ENCODE measurements around the gene CARS2. TPM values are rescaled to one million over a fixed set of nuclear protein-coding genes. Genes with fewer than 3 reads are reported as not detected.
A peak's percentile ranks its signal among the peaks of the same experiment; 100 is the strongest.

CARS2 gene
- total and polyA plus RNA-seq, 2 donors from 2014 or later, result 57.1 to 57.9 TPM

DNA sequence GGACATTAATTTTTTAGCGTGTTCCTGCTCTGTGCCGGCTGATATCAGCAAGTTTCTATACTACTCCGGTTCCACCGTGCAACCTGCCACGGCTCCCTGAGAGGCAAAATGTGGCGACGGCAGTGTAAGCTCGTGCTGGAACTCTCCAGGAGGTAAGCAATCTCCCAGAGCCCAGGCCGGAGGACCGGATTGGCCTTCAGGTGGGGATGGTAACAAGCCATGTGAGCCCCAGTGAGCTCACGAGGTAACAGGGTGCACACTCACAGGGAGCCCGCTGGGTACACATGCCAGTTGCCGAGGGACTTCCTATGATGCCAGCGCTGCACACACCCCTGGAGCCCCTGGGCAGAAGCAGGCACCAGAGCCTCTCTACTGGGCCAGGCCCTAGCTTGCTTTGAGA, 52.1 kb downstream of the CARS2 start:
- peak in 2 of 5 donors; percentile 20 to 65 for DNase-seq
- H3K36me3 ChIP-seq (ENCODE audit: control insufficient read depth in 2 of 3, insufficient read depth in 3 of 3, low read length in 3 of 3), result peaks cover 0 to 10% (median 0%) of the 10 kb centered on the region in 3 donors

DNA sequence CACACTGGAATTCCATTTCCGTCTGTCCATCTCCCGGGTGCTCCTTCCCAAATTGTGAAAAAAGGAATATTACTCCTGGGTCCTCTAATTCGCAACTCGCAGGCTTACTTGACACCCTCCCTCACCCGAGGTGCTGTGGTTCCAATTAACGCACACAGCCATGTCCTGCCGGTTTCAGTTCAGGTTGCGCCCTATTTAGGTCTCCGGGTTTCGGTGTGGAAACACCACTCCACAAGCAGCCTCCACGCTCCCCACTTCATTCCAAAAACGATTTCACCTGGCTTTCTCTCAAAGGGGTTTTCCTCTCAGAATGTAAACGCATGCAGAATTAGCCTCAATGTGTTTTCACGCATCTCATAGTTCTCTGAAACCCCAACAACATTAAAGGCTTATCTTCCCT, 52.6 kb downstream of the CARS2 start:
- no peak overlapping the region for H3K4me3 ChIP-seq (ENCODE audit: low read length in 3 of 3)
- FAIRE-seq, result no peak
- H3K4me1 ChIP-seq (ENCODE audit: control insufficient read depth in 2 of 3, insufficient read depth in 2 of 3, low read depth in 1 of 3, low read length in 3 of 3), result no peaks in the 10 kb centered on the region
- peaks cover 0 to 4% (median 0%) of the 10 kb centered on the region in 3 donors for H3K9me3 ChIP-seq (ENCODE audit: control insufficient read depth in 2 of 3, insufficient read depth in 1 of 3, low read length in 3 of 3)
- no peak overlapping the region for H3K9ac ChIP-seq (ENCODE audit: low read length in 3 of 3)
- DNase-seq, result peak in 1 of 5 donors; percentile 28
- intact Hi-C loops (cut with DNase I), result no loop called here
- H3K36me3 ChIP-seq (ENCODE audit: control insufficient read depth in 2 of 3, insufficient read depth in 3 of 3, low read length in 3 of 3), result peaks cover 0 to 10% (median 0%) of the 10 kb centered on the region in 3 donors
- no peak overlapping the region for H3K27ac ChIP-seq (ENCODE audit: low read depth in 2 of 2, low read length in 2 of 2)
- no peaks in the 10 kb centered on the region for H3K27me3 ChIP-seq (ENCODE audit: control insufficient read depth, insufficient read depth, low read length)
- TF ChIP-seq, protein P1, sequence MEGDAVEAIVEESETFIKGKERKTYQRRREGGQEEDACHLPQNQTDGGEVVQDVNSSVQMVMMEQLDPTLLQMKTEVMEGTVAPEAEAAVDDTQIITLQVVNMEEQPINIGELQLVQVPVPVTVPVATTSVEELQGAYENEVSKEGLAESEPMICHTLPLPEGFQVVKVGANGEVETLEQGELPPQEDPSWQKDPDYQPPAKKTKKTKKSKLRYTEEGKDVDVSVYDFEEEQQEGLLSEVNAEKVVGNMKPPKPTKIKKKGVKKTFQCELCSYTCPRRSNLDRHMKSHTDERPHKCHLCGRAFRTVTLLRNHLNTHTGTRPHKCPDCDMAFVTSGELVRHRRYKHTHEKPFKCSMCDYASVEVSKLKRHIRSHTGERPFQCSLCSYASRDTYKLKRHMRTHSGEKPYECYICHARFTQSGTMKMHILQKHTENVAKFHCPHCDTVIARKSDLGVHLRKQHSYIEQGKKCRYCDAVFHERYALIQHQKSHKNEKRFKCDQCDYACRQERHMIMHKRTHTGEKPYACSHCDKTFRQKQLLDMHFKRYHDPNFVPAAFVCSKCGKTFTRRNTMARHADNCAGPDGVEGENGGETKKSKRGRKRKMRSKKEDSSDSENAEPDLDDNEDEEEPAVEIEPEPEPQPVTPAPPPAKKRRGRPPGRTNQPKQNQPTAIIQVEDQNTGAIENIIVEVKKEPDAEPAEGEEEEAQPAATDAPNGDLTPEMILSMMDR (IDR thresholded peaks at IDR 0.05; ENCODE audit: borderline replicate concordance, extremely low read depth, insufficient read depth), result no peak

More for the DNA sequence above, 52.1 kb downstream of the CARS2 start:
- TF ChIP-seq, protein P1 (IDR thresholded peaks at IDR 0.05; ENCODE audit: borderline replicate concordance, extremely low read depth, insufficient read depth), result no peak
- Histone ChIP-seq H3K9me3 (ENCODE audit: control insufficient read depth in 2 of 3, insufficient read depth in 1 of 3, low read length in 3 of 3) (peaks cover 0 to 4% (median 0%) of the 10 kb centered on the region in 3 donors), H3K27ac (ENCODE audit: low read depth in 2 of 2, low read length in 2 of 2) (no peak overlapping the region), H3K4me3 (ENCODE audit: low read length in 3 of 3) (no peak overlapping the region), H3K9ac (ENCODE audit: low read length in 3 of 3) (no peak overlapping the region), H3K27me3 (ENCODE audit: control insufficient read depth, insufficient read depth, low read length) (no peaks in the 10 kb centered on the region), H3K4me1 (ENCODE audit: control insufficient read depth in 2 of 3, insufficient read depth in 2 of 3, low read depth in 1 of 3, low read length in 3 of 3) (no peaks in the 10 kb centered on the region)
- intact Hi-C loops (cut with DNase I), result no loop called here
- FAIRE-seq, result no peak

DNA sequence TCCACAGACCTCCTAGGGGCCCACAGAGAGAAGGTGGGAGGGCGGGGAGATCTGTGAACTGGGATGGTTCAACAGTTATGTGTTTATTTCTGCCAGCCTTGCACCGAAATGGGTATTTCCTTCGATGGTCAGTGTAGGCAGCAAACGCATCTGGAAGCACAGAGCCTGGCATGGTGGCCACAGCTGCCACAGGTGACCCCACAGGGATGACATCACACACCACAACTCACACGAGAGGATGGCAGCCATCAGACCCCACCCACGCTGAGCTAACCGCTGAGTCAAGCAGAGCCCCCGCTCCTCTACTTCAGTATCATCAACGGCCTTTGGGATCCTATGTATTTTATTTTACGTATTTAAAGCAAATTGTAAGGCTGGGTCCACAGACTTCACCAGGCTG, 53.2 kb downstream of the CARS2 start:
- Histone ChIP-seq H3K4me1 (ENCODE audit: control insufficient read depth in 2 of 3, insufficient read depth in 2 of 3, low read depth in 1 of 3, low read length in 3 of 3) (no peaks in the 10 kb centered on the region), H3K27ac (ENCODE audit: low read depth in 2 of 2, low read length in 2 of 2) (no peak overlapping the region), H3K4me3 (ENCODE audit: low read length in 3 of 3) (no peak overlapping the region), H3K27me3 (ENCODE audit: control insufficient read depth, insufficient read depth, low read length) (no peaks in the 10 kb centered on the region), H3K9me3 (ENCODE audit: control insufficient read depth in 2 of 3, insufficient read depth in 1 of 3, low read length in 3 of 3) (no peaks in the 10 kb centered on the region), H3K36me3 (ENCODE audit: control insufficient read depth in 2 of 3, insufficient read depth in 3 of 3, low read length in 3 of 3) (peaks cover 0 to 10% (median 0%) of the 10 kb centered on the region in 3 donors), H3K9ac (ENCODE audit: low read length in 3 of 3) (no peak overlapping the region)
- FAIRE-seq (no peak), DNase-seq (peak in 1 of 5 donors; percentile 24)
- TF ChIP-seq, protein P1 (IDR thresholded peaks at IDR 0.05; ENCODE audit: borderline replicate concordance, extremely low read depth, insufficient read depth), result no peak
- intact Hi-C loops (cut with DNase I), result no loop called here

DNA sequence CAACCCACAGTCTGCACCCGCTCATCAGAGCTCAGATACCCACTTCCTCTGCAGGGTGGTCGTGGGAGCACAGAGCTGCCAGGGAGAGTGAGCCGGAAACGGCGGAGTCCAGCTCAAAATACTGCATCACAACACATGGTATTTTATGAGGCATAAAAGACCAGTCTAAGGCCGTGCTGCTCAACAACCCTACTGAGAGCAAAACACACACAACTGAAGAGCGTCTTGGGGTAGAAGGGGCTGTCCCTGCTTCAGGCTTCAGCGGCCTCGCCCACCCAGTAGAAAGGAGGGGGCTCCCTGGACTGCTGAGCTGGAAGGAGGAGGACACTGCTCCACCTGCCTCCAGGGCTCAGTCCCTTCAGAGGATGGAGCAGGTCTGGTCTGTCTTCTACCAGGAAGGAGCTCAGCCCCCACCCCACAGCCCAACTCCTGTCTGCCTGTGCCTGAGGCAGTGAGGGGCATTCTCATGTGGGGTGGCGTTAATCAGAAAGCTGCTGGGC, 53.6 kb downstream of the CARS2 start:
- H3K9ac ChIP-seq (ENCODE audit: low read length in 3 of 3), result no peak overlapping the region
- H3K4me3 ChIP-seq (ENCODE audit: low read length in 3 of 3), result no peak overlapping the region
- H3K27ac ChIP-seq (ENCODE audit: low read depth in 2 of 2, low read length in 2 of 2), result no peak overlapping the region
- DNase-seq (peak; percentile 33 to 71 (median 58)), FAIRE-seq (no peak)
- TF ChIP-seq, protein P1 (IDR thresholded peaks at IDR 0.05; ENCODE audit: borderline replicate concordance, extremely low read depth, insufficient read depth), result no peak
- intact Hi-C loops (cut with DNase I), result no loop called here
- no peaks in the 10 kb centered on the region for H3K4me1 ChIP-seq (ENCODE audit: control insufficient read depth in 2 of 3, insufficient read depth in 2 of 3, low read depth in 1 of 3, low read length in 3 of 3)
- H3K9me3 ChIP-seq (ENCODE audit: control insufficient read depth in 2 of 3, insufficient read depth in 1 of 3, low read length in 3 of 3), result no peaks in the 10 kb centered on the region
- peaks cover 0 to 10% (median 0%) of the 10 kb centered on the region in 3 donors for H3K36me3 ChIP-seq (ENCODE audit: control insufficient read depth in 2 of 3, insufficient read depth in 3 of 3, low read length in 3 of 3)
- H3K27me3 ChIP-seq (ENCODE audit: control insufficient read depth, insufficient read depth, low read length), result no peaks in the 10 kb centered on the region

Measured in kidney (tissue), 14 donors.